Measurements from ENCODE around the gene ADGRB2.

DNA sequence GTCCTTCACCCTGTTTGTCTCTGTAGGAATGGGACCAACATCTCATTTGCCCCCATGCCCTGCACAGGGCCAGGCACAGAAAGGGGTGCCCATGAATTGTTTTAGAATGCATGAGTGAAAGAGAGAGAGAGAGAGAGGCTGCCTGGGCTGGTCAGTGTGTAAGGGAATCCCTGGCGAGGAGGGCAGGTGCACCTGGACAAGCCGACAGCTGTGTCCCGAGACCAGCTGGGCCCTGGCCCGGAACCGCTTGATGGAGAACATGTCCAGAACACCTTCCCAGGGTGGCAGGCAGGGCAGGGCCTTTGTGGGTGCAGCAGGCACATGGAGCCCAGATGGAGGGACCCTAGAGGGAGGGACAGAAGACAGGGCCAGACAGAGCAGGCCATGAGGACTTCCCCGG lies 28.9 kb upstream of the ADGRB2 start:
- TF ChIP-seq, protein P1, sequence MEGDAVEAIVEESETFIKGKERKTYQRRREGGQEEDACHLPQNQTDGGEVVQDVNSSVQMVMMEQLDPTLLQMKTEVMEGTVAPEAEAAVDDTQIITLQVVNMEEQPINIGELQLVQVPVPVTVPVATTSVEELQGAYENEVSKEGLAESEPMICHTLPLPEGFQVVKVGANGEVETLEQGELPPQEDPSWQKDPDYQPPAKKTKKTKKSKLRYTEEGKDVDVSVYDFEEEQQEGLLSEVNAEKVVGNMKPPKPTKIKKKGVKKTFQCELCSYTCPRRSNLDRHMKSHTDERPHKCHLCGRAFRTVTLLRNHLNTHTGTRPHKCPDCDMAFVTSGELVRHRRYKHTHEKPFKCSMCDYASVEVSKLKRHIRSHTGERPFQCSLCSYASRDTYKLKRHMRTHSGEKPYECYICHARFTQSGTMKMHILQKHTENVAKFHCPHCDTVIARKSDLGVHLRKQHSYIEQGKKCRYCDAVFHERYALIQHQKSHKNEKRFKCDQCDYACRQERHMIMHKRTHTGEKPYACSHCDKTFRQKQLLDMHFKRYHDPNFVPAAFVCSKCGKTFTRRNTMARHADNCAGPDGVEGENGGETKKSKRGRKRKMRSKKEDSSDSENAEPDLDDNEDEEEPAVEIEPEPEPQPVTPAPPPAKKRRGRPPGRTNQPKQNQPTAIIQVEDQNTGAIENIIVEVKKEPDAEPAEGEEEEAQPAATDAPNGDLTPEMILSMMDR (IDR thresholded peaks at IDR 0.05 in 4 of 5, conservative IDR thresholded peaks at IDR 0.05 in 1 of 5) = no peak
- TF ChIP-seq POLR2A (IDR thresholded peaks at IDR 0.05) = no peak

Data from gastrocnemius medialis (tissue), 4 donors.